A549 (cell line): Measurements from ENCODE around the gene INPPL1.

Source experiments
- EP300 ChIP-seq, 2 experiments: fragments of >200 bp; sonication (Bioruptor Twin); formaldehyde crosslinking; IDR thresholded peaks; 2 replicates in 1 of 2; 3 replicates in 1 of 2; pipeline ENCODE4 v1.6.1; 2016 to 2017
- JUN ChIP-seq, 2 experiments: fragments of >200 bp; sonication (Bioruptor Twin); formaldehyde crosslinking; IDR thresholded peaks; 2 replicates in 1 of 2; 3 replicates in 1 of 2; pipeline ENCODE4 v1.6.1; 2016 to 2017
- JUNB ChIP-seq: fragments of >200 bp; sonication (Bioruptor Twin); formaldehyde crosslinking; IDR thresholded peaks from 2 replicates; pipeline ENCODE4 v1.6.1; 2016
- MYC ChIP-seq: IDR thresholded peaks from 2 replicates; pipeline ENCODE4 v1.6.1; 2012; ENCODE audit warnings: mild to moderate bottlenecking, inconsistent platforms, low read length, improper control_type of control experiment, borderline replicate concordance
- POLR2A ChIP-seq: IDR thresholded peaks from 2 replicates; pipeline ENCODE4 v1.6.1; 2012; ENCODE audit warnings: mild to moderate bottlenecking, low read length
- RAD21 ChIP-seq, 2 experiments: fragments of >200 bp in 1 of 2; sonication (Bioruptor Twin) in 1 of 2; formaldehyde crosslinking in 1 of 2; IDR thresholded peaks in 1 of 2; conservative IDR thresholded peaks in 1 of 2; 2 replicates in 1 of 2; 3 replicates in 1 of 2; pipeline ENCODE4 v1.6.1; 2012 to 2018; ENCODE audit warnings: inconsistent platforms in 1 of 2
- RFX5 ChIP-seq: fragments of 450-650 bp; IDR thresholded peaks from 2 replicates; pipeline ENCODE4 v1.7.1; 2014; ENCODE audit warnings: antibody characterized with exemption, mild to moderate bottlenecking, moderate library complexity
- SMC3 ChIP-seq: fragments of >200 bp; sonication (Bioruptor Twin); formaldehyde crosslinking; IDR thresholded peaks from 3 replicates; pipeline ENCODE4 v1.6.1; 2018; ENCODE audit warnings: inconsistent platforms
- TF ChIP-seq, protein P1 (sequence below): fragments of >200 bp; sonication (Bioruptor Twin); formaldehyde crosslinking; IDR thresholded peaks from 3 replicates; pipeline ENCODE4 v1.5.1; 2016
- TF ChIP-seq, protein P2 (sequence below): fragments of 150-350 bp; IDR thresholded peaks from 2 replicates; pipeline ENCODE4 v1.6.1; 2014; ENCODE audit warnings: low read depth, mild to moderate bottlenecking, low read length

DNA sequence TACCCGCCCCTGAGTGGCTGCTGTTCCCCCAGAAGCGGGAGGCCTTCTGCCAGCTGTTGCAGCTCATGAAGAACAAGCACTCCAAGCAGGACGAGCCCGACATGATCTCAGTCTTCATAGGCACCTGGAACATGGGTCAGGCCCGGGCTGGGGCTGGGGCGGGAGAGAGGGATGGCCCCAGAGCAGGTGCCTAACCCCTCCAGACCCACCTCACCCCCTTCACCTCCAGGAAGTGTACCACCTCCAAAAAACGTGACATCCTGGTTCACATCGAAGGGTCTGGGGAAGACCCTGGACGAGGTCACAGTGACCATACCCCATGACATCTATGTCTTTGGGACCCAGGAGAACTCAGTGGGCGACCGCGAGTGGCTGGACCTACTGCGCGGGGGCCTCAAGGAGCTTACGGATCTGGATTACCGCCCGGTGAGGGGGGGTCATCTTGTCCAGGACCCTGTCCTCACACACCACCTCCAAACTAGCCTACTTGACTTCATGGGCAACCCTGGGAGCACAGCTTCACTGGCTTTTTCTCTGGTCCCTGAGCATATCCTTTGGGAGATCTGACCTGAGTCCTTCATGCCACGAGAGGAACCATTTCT, 6.3 kb downstream of the INPPL1 start:
- no peak for TF ChIP-seq JUNB
- no peak for TF ChIP-seq MYC
- TF ChIP-seq, protein P1, sequence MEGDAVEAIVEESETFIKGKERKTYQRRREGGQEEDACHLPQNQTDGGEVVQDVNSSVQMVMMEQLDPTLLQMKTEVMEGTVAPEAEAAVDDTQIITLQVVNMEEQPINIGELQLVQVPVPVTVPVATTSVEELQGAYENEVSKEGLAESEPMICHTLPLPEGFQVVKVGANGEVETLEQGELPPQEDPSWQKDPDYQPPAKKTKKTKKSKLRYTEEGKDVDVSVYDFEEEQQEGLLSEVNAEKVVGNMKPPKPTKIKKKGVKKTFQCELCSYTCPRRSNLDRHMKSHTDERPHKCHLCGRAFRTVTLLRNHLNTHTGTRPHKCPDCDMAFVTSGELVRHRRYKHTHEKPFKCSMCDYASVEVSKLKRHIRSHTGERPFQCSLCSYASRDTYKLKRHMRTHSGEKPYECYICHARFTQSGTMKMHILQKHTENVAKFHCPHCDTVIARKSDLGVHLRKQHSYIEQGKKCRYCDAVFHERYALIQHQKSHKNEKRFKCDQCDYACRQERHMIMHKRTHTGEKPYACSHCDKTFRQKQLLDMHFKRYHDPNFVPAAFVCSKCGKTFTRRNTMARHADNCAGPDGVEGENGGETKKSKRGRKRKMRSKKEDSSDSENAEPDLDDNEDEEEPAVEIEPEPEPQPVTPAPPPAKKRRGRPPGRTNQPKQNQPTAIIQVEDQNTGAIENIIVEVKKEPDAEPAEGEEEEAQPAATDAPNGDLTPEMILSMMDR = no peak
- TF ChIP-seq POLR2A = no peak
- TF ChIP-seq RAD21 (conservative IDR thresholded peaks at IDR 0.05 in 1 of 2, IDR thresholded peaks at IDR 0.05 in 1 of 2) = no peak
- TF ChIP-seq, protein P2, sequence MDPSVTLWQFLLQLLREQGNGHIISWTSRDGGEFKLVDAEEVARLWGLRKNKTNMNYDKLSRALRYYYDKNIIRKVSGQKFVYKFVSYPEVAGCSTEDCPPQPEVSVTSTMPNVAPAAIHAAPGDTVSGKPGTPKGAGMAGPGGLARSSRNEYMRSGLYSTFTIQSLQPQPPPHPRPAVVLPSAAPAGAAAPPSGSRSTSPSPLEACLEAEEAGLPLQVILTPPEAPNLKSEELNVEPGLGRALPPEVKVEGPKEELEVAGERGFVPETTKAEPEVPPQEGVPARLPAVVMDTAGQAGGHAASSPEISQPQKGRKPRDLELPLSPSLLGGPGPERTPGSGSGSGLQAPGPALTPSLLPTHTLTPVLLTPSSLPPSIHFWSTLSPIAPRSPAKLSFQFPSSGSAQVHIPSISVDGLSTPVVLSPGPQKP = no peak
- TF ChIP-seq RFX5 = no peak
- TF ChIP-seq JUN (IDR thresholded peaks at IDR 0.05) = no peak
- no peak for TF ChIP-seq EP300 (IDR thresholded peaks at IDR 0.05)
- no peak for TF ChIP-seq SMC3
